Osteocyte (in vitro differentiated cells): Measurements from ENCODE around the gene HSBP1. TPM values are rescaled to one million over a fixed set of nuclear protein-coding genes. Genes with fewer than 3 reads are reported as not detected.

Experiments used
- DNase-seq: peaks from one replicate; pipeline ENCODE4 v3.0.0; 2021; ENCODE audit warnings: mixed read lengths; ENCODE audit not compliant: unreplicated experiment; ENCODE audit errors: extremely low spot score
- H3K27ac Mint-ChIP-seq: one replicate; pipeline ENCODE4 v1.8.0; 2021; ENCODE audit warnings: mild to moderate bottlenecking, mixed read lengths; ENCODE audit not compliant: unreplicated experiment
- H3K27me3 Mint-ChIP-seq: one replicate; pipeline ENCODE4 v1.8.0; 2021; ENCODE audit warnings: mixed read lengths; ENCODE audit not compliant: unreplicated experiment
- H3K36me3 Mint-ChIP-seq: one replicate; pipeline ENCODE4 v1.8.0; 2021; ENCODE audit warnings: mixed read lengths; ENCODE audit not compliant: unreplicated experiment
- H3K4me1 Mint-ChIP-seq: one replicate; pipeline ENCODE4 v1.8.0; 2021; ENCODE audit warnings: mixed read lengths; ENCODE audit not compliant: unreplicated experiment
- H3K4me3 Mint-ChIP-seq: one replicate; pipeline ENCODE4 v1.8.0; 2021; ENCODE audit warnings: mild to moderate bottlenecking, moderate library complexity, mixed read lengths; ENCODE audit not compliant: unreplicated experiment
- H3K9me3 Mint-ChIP-seq: one replicate; pipeline ENCODE4 v1.8.0; 2021; ENCODE audit warnings: mixed read lengths; ENCODE audit not compliant: unreplicated experiment
- total RNA-seq: library from RNA; stranded (reverse); gene quantifications from 2 replicates; pipeline ENCODE4 v1.2.1, GENCODE V29; 2021
- TF ChIP-seq, protein P1 (sequence below): fragments of 200-600 bp; sonication (generic); IDR thresholded peaks from 2 replicates; pipeline ENCODE4 v1.5.0; 2021; ENCODE audit warnings: antibody characterized with exemption, mild to moderate bottlenecking, moderate library complexity

HSBP1 gene
- total RNA-seq, 1 donor from 2014 or later: 96.9 TPM

DNA sequence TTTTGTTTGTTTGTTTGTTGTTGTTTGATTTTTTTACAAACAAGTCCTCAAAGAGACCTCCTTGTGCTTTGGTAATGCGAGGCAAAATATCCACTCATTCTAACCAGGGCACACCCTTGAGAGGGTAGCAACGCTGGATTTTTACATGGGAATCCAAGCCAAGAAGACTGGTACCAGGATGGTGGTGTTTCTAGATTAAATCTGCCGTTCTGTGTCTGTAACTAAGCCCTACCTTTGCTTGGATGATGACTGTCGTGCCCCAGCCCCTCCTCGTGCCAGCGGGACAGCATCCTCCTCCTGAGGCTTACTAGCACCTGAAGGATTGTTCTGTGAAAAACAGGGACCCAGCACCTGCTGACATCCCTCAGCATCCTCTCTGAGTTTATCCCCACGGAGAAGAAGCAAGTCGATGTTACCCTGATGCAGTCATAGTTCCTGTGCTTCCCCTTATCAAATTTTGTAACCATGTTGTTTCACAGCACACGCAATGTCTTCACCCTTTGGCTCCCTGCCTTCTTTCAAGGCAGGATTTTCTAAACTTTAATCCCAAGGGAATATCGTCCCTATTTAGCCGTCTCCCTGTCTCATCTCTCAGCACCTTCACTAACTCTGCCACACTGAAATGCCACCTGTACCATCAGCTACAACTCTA is 5.1 kb upstream of the HSBP1 start:
- DNase-seq: no peak
- peaks cover 3% of the 10 kb centered on the region for H3K36me3 Mint-ChIP-seq
- H3K4me3 Mint-ChIP-seq: peak overlapping the region; percentile 35
- TF ChIP-seq, protein P1, sequence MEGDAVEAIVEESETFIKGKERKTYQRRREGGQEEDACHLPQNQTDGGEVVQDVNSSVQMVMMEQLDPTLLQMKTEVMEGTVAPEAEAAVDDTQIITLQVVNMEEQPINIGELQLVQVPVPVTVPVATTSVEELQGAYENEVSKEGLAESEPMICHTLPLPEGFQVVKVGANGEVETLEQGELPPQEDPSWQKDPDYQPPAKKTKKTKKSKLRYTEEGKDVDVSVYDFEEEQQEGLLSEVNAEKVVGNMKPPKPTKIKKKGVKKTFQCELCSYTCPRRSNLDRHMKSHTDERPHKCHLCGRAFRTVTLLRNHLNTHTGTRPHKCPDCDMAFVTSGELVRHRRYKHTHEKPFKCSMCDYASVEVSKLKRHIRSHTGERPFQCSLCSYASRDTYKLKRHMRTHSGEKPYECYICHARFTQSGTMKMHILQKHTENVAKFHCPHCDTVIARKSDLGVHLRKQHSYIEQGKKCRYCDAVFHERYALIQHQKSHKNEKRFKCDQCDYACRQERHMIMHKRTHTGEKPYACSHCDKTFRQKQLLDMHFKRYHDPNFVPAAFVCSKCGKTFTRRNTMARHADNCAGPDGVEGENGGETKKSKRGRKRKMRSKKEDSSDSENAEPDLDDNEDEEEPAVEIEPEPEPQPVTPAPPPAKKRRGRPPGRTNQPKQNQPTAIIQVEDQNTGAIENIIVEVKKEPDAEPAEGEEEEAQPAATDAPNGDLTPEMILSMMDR: no peak
- no peaks in the 10 kb centered on the region for H3K9me3 Mint-ChIP-seq
- peak overlapping the region; percentile 74 for H3K27ac Mint-ChIP-seq
- H3K4me1 Mint-ChIP-seq: peaks cover 7% of the 10 kb centered on the region
- H3K27me3 Mint-ChIP-seq: peaks cover 7% of the 10 kb centered on the region

DNA sequence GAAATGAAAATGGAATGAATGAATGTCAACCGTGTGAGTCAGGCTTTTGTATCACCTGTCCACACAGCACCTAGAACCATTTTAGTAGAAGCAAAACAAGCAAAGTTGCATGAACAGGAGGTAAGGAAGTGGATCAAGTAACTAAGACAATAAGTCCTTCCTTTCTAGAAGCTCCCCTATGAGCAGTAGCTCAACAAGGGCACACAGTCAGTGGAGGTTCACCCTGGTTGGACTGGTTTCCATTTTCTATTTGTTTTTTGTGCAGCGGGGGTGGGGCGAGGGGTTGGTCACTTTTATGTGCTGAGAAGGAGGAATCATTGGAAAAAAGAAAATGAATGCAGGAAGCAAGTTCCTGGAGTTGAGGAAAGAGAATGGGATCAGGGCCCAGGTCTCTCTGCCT is 4.0 kb upstream of the HSBP1 start:
- Mint-ChIP-seq H3K27me3 (peaks cover 7% of the 10 kb centered on the region), H3K9me3 (no peaks in the 10 kb centered on the region), H3K36me3 (peaks cover 6% of the 10 kb centered on the region), H3K4me1 (peaks cover 13% of the 10 kb centered on the region), H3K4me3 (no peak overlapping the region), H3K27ac (no peak overlapping the region)
- TF ChIP-seq, protein P1: no peak
- no peak for DNase-seq

DNA sequence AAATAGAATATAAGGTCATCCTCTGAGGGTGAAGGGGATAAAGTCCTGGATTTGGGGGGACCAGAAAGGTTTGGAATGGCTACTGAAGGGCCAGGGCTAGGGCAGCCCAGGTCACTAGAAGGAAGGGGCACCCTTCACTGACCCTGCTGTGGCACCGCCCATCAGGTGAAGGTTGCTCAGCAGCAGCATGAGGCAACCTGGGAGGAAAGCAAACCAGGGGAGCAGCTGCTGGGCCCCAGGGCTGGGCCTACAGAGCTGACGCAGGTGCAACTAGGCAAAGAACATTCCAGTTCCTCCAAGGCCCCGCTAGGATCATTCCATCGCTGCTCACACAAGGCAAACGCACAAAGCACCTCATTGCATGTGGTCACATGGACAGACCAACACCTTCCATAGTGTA is 3.4 kb upstream of the HSBP1 start:
- Mint-ChIP-seq H3K27me3 (peaks cover 7% of the 10 kb centered on the region), H3K36me3 (peaks cover 9% of the 10 kb centered on the region), H3K4me3 (no peak overlapping the region), H3K9me3 (no peaks in the 10 kb centered on the region), H3K4me1 (peaks cover 17% of the 10 kb centered on the region), H3K27ac (no peak overlapping the region)
- TF ChIP-seq, protein P1: no peak
- no peak for DNase-seq

DNA sequence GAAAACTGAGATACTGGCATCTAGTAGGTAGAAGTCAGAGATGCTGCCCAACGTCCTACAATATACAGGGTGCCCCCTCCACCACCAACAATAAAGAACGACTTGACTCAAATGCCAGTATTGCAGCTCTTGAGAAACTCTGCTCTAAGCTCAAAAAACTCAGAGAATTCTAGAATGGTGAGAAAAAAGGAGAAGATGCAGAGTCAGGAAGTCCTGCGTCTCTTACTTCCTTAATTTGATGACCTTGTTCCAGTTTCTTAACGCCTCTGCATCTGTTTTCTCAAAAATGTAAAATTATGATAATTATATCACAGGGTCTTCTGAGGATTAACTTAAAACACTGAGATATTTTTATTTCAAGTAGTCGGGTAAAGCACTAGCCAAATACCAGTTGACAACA is 1.7 kb upstream of the HSBP1 start:
- H3K36me3 Mint-ChIP-seq: peaks cover 16% of the 10 kb centered on the region
- no peak for DNase-seq
- no peaks in the 10 kb centered on the region for H3K9me3 Mint-ChIP-seq
- peaks cover 28% of the 10 kb centered on the region for H3K4me1 Mint-ChIP-seq
- H3K27ac Mint-ChIP-seq: no peak overlapping the region
- H3K27me3 Mint-ChIP-seq: peaks cover 7% of the 10 kb centered on the region
- TF ChIP-seq, protein P1: no peak
- no peak overlapping the region for H3K4me3 Mint-ChIP-seq

DNA sequence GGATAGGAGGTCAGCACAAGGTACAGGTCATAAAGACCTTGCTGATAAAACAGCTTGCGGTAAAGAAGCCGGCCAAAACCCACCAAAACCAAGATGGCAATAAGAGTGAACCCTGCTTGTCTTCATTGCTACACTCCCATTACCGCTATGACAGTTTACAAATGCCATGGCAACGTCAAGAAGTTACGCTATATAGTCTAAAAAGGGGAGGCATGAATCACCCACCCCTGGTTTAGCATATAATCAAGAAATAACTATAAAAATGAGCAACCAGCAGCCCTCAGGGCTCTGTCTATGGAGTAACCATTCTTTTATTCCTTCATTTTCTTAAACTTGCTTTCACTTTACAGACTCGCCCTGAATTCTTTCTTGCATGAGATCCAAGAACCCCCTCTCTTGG is 1.0 kb upstream of the HSBP1 start:
- peak overlapping the region; percentile 35 for H3K27ac Mint-ChIP-seq
- H3K9me3 Mint-ChIP-seq: no peaks in the 10 kb centered on the region
- peaks cover 7% of the 10 kb centered on the region for H3K27me3 Mint-ChIP-seq
- H3K4me1 Mint-ChIP-seq: peaks cover 30% of the 10 kb centered on the region
- no peak for DNase-seq
- H3K36me3 Mint-ChIP-seq: peaks cover 21% of the 10 kb centered on the region
- TF ChIP-seq, protein P1: no peak
- H3K4me3 Mint-ChIP-seq: peak overlapping the region; percentile 24
